SK-N-SH (cell line): ENCODE measurements around the gene CHST10. TPM values are rescaled to one million over a fixed set of nuclear protein-coding genes. Genes with fewer than 3 reads are reported as not detected.

Experiments
- CTCF ChIA-PET: fragments of 300-600, 350-600 bp; formaldehyde crosslinking; extraction: SDS; loops from one replicate; lab custom pipeline; 2021; lab: Yijun Ruan, JAX
- POLR2A ChIA-PET: fragments of 350-600 bp; sonication (Branson Sonifier 250); formaldehyde crosslinking; extraction: SDS; loops from one replicate; lab custom pipeline; 2020; ENCODE audit warnings: antibody characterized with exemption, inconsistent platforms; lab: Yijun Ruan, JAX
- DNase-seq: peaks from one replicate; pipeline ENCODE4 v3.0.0; 2012
- H2AFZ ChIP-seq: fragments of 200-600 bp; sonication (generic); 2 replicates; pipeline ENCODE4 v1.8.1; 2016; ENCODE audit warnings: antibody characterized with exemption, mild to moderate bottlenecking, low read depth
- H3F3A ChIP-seq: fragments of 200-600 bp; sonication (generic); replicated peaks from 2 replicates; pipeline ENCODE3; 2016; ENCODE audit warnings: antibody characterized with exemption, mild to moderate bottlenecking; ENCODE audit not compliant: insufficient read depth
- H3K27ac ChIP-seq, 2 experiments: fragments of 200-500 bp in 1 of 2; fragments of 200-600 bp in 1 of 2; sonication (Bioruptor generic) in 1 of 2; sonication (generic), shearing (Covaris generic) in 1 of 2; 2 replicates each; pipeline versions ENCODE4 v1.5.1 to v1.6.1; 2014 to 2016; ENCODE audit warnings: low read depth in 2 of 2, inconsistent platforms in 1 of 2, low read length in 1 of 2, mild to moderate bottlenecking in 1 of 2, mixed read lengths in 1 of 2
- H3K27me3 ChIP-seq: fragments of 200-600 bp; sonication (generic), shearing (Covaris generic); 2 replicates; pipeline ENCODE4 v1.6.1; 2016; ENCODE audit warnings: mixed run types; ENCODE audit not compliant: insufficient read depth
- H3K36me3 ChIP-seq, 2 experiments: fragments of 200-500 bp in 1 of 2; fragments of 200-600 bp in 1 of 2; sonication (Bioruptor generic) in 1 of 2; sonication (generic) in 1 of 2; replicated peaks in 1 of 2; 2 replicates each; pipeline versions ENCODE3 to v1.5.1; 2014 to 2016; ENCODE audit warnings: low read length in 1 of 2, mild to moderate bottlenecking in 1 of 2; ENCODE audit not compliant: insufficient read depth in 2 of 2, control insufficient read depth in 1 of 2
- H3K4me1 ChIP-seq, 2 experiments: fragments of 200-500 bp in 1 of 2; fragments of 200-600 bp in 1 of 2; sonication (Bioruptor generic) in 1 of 2; sonication (generic), shearing (Covaris generic) in 1 of 2; 2 replicates each; pipeline versions ENCODE4 v1.5.1 to v1.6.1; 2014 to 2016; ENCODE audit warnings: low read depth in 1 of 2, low read length in 1 of 2, mixed run types in 1 of 2; ENCODE audit not compliant: insufficient read depth in 2 of 2, control insufficient read depth in 1 of 2
- H3K4me2 ChIP-seq: fragments of 200-600 bp; sonication (generic), shearing (Covaris generic); 2 replicates; pipeline ENCODE4 v1.6.1; 2017; ENCODE audit warnings: mixed run types
- H3K4me3 ChIP-seq, 2 experiments: fragments of 200-500 bp in 1 of 2; fragments of 200-600 bp in 1 of 2; sonication (Bioruptor generic) in 1 of 2; sonication (generic), shearing (Covaris generic) in 1 of 2; 2 replicates each; pipeline versions ENCODE4 v1.5.1 to v1.8.1; 2014 to 2016; ENCODE audit warnings: low read depth in 2 of 2, inconsistent platforms in 1 of 2, low read length in 1 of 2, mild to moderate bottlenecking in 1 of 2, mixed read lengths in 1 of 2, moderate library complexity in 1 of 2
- H3K79me2 ChIP-seq: fragments of 200-600 bp; sonication (generic); 2 replicates; pipeline ENCODE4 v1.8.1; 2017; ENCODE audit warnings: mild to moderate bottlenecking; ENCODE audit not compliant: insufficient read depth
- H3K9ac ChIP-seq: fragments of 200-600 bp; sonication (generic); 2 replicates; pipeline ENCODE4 v1.6.1; 2017; ENCODE audit warnings: mixed run types
- H3K9me2 ChIP-seq: fragments of 200-600 bp; sonication (generic); 2 replicates; pipeline ENCODE4 v1.6.1; 2017; ENCODE audit warnings: mixed run types
- H3K9me3 ChIP-seq: fragments of 200-600 bp; sonication (generic); 2 replicates; pipeline ENCODE4 v1.6.1; 2017; ENCODE audit warnings: mixed run types, mild to moderate bottlenecking, moderate library complexity
- H4K20me1 ChIP-seq: fragments of 200-600 bp; sonication (generic); 2 replicates; pipeline ENCODE4 v1.6.1; 2017; ENCODE audit warnings: mild to moderate bottlenecking, mixed run types; ENCODE audit not compliant: insufficient read depth
- CTCF ChIP-seq: fragments of 200-600 bp; sonication (generic); IDR thresholded peaks from 2 replicates; pipeline ENCODE4 v1.6.1; 2017; ENCODE audit warnings: antibody characterized with exemption, mild to moderate bottlenecking, moderate library complexity
- EP300 ChIP-seq, 2 experiments: IDR thresholded peaks; 2 replicates each; pipeline versions ENCODE4 v1.4.0 to v1.6.1; 2012; ENCODE audit warnings: borderline replicate concordance in 1 of 2, low read depth in 1 of 2, low read length in 1 of 2
- FOXM1 ChIP-seq: IDR thresholded peaks from 2 replicates; pipeline ENCODE4 v1.4.0; 2012; ENCODE audit warnings: low read depth, mild to moderate bottlenecking
- MEF2A ChIP-seq: IDR thresholded peaks from 2 replicates; pipeline ENCODE4 v1.4.0; 2012; ENCODE audit warnings: low read depth, borderline replicate concordance
- REST ChIP-seq: IDR thresholded peaks from 2 replicates; pipeline ENCODE4 v1.6.1; 2012; ENCODE audit warnings: mild to moderate bottlenecking, low read depth, low read length, moderate library complexity
- RFX5 ChIP-seq: IDR thresholded peaks from 2 replicates; pipeline ENCODE4 v1.6.1; 2012; ENCODE audit warnings: mild to moderate bottlenecking, improper control_type of control experiment, low read length
- SIN3A ChIP-seq: IDR thresholded peaks from 2 replicates; pipeline ENCODE4 v1.6.1; 2012; ENCODE audit warnings: low read depth, mild to moderate bottlenecking, low read length, moderate library complexity, borderline replicate concordance
- TAF1 ChIP-seq: IDR thresholded peaks from 2 replicates; pipeline ENCODE4 v1.6.1; 2012; ENCODE audit warnings: low read depth, mild to moderate bottlenecking, low read length, moderate library complexity, borderline replicate concordance
- TCF12 ChIP-seq: IDR thresholded peaks from 2 replicates; pipeline ENCODE4 v1.4.0; 2012
- TEAD4 ChIP-seq: IDR thresholded peaks from 2 replicates; pipeline ENCODE4 v1.4.0; 2012; ENCODE audit warnings: mild to moderate bottlenecking, borderline replicate concordance; ENCODE audit not compliant: insufficient read depth
- ZBTB33 ChIP-seq: IDR thresholded peaks from 2 replicates; pipeline ENCODE4 v1.4.0; 2012; ENCODE audit warnings: low read depth, borderline replicate concordance
- WGBS: methylation state at CpG from one replicate; pipeline ENCODE4 v1.1.6; 2017; ENCODE audit warnings: low lambda C conversion rate; 5-methylcytosine and 5-hydroxymethylcytosine counted together
- polyA plus RNA-seq, 3 experiments: library from polyadenylated mRNA; depleted of rRNA; stranded (reverse); fragments of >200 nt; gene quantifications; 2 replicates each; pipeline ENCODE4 v1.2.3, GENCODE V29; 2012

CHST10 gene
- polyA plus RNA-seq, 1 of the 3 experiments (the other 2 are of a cell fraction), result 17.6 TPM

- 4% methylated on average over 4 of the region's 4 CpGs for WGBS
- peaks cover 0 to 4% of the 10 kb centered on the region in 2 experiments for H3K36me3 ChIP-seq
- H3F3A ChIP-seq, result no peaks in the 10 kb centered on the region
- H3K9me3 ChIP-seq, result peaks cover 15% of the 10 kb centered on the region
- DNase-seq, result no peak
- H3K27me3 ChIP-seq, result no peaks in the 10 kb centered on the region
- H3K4me1 ChIP-seq, result no peaks in the 10 kb centered on the region
- ChIA-PET CTCF (no interaction called here), POLR2A (no interaction called here)
- no peaks in the 10 kb centered on the region for H4K20me1 ChIP-seq
- TF ChIP-seq TCF12 (no peak), RFX5 (no peak), SIN3A (no peak), MEF2A (no peak)
- no peak overlapping the region for H3K4me2 ChIP-seq
- H3K27ac ChIP-seq, result no peak overlapping the region
- no peak overlapping the region for H2AFZ ChIP-seq
- H3K9ac ChIP-seq, result no peak overlapping the region
- H3K4me3 ChIP-seq, result no peak overlapping the region
- no peaks in the 10 kb centered on the region for H3K79me2 ChIP-seq
- no peaks in the 10 kb centered on the region for H3K9me2 ChIP-seq
Observed at GRCh38 chr2:100453853-100454252, 36.4 kb upstream of the CHST10 start.

- H3K9me3 ChIP-seq, result peaks cover 7% of the 10 kb centered on the region
- H3K27me3 ChIP-seq, result no peaks in the 10 kb centered on the region; the same call in 1 of the 2 replicates
- no peaks in the 10 kb centered on the region for H3K9me2 ChIP-seq
- no peak overlapping the region for H2AFZ ChIP-seq
- no peak overlapping the region for H3K27ac ChIP-seq
- no peaks in the 10 kb centered on the region for H3K4me1 ChIP-seq
- H3K9ac ChIP-seq, result no peak overlapping the region
- no peak for TF ChIP-seq FOXM1
- no peak for TF ChIP-seq TAF1
- TF ChIP-seq ZBTB33, result no peak
- no peak for TF ChIP-seq EP300 (IDR thresholded peaks at IDR 0.05; ENCODE audit: borderline replicate concordance in 1 of 2, low read depth in 1 of 2, low read length in 1 of 2)
- TF ChIP-seq REST, result no peak
- no peak for TF ChIP-seq TEAD4
- no peak for TF ChIP-seq CTCF
- H3K36me3 ChIP-seq, result peaks cover 0 to 4% of the 10 kb centered on the region in 2 experiments
- CTCF ChIA-PET, result no interaction called here
- H3K79me2 ChIP-seq, result no peaks in the 10 kb centered on the region
- POLR2A ChIA-PET, result no interaction called here
- DNase-seq, result no peak
- no peak overlapping the region for H3K4me2 ChIP-seq
- no peaks in the 10 kb centered on the region for H4K20me1 ChIP-seq
- no peaks in the 10 kb centered on the region for H3F3A ChIP-seq
- H3K4me3 ChIP-seq, result no peak overlapping the region
Observed at GRCh38 chr2:100451734-100452133, 34.3 kb upstream of the CHST10 start.
